Measurements from ENCODE around the gene ARID3A.

The ARID3A gene

GRCh38 chr19:1003283-1003682 lies 77.4 kb downstream of the ARID3A start:
- no peak for DNase-seq (ENCODE audit: low read depth in 3 of 3)

GRCh38 chr19:1004204-1004802 lies 78.5 kb downstream of the ARID3A start:
- no peak for DNase-seq (ENCODE audit: low read depth in 3 of 3)

GRCh38 chr19:1004803-1005664 lies 79.2 kb downstream of the ARID3A start:
- no peak for DNase-seq (ENCODE audit: low read depth in 3 of 3)

GRCh38 chr19:1006711-1007398 lies 81.0 kb downstream of the ARID3A start:
- DNase-seq (ENCODE audit: low read depth in 3 of 3) = no peak

- no peak for DNase-seq (ENCODE audit: low read depth in 3 of 3)
Observed at GRCh38 chr19:1007399-1008251, 81.8 kb downstream of the ARID3A start.

- DNase-seq (ENCODE audit: low read depth in 3 of 3) = no peak
Observed at GRCh38 chr19:1008268-1009040, 82.6 kb downstream of the ARID3A start.

- no peak for DNase-seq (ENCODE audit: low read depth in 3 of 3)
Observed at GRCh38 chr19:1009041-1009980, 83.5 kb downstream of the ARID3A start.

- DNase-seq (ENCODE audit: low read depth in 3 of 3) = no peak
Observed at GRCh38 chr19:1009981-1010538, 84.2 kb downstream of the ARID3A start.

GRCh38 chr19:1010586-1011510 lies 85.0 kb downstream of the ARID3A start:
- no peak for DNase-seq (ENCODE audit: low read depth in 3 of 3)

- DNase-seq (ENCODE audit: low read depth in 3 of 3) = no peak
Observed at GRCh38 chr19:1011831-1012333, 86.0 kb downstream of the ARID3A start.

- no peak for DNase-seq (ENCODE audit: low read depth in 3 of 3)
Observed at GRCh38 chr19:1012334-1012733, 86.5 kb downstream of the ARID3A start.

GRCh38 chr19:1013218-1013617 lies 87.4 kb downstream of the ARID3A start:
- DNase-seq (ENCODE audit: low read depth in 3 of 3) = no peak

GRCh38 chr19:1014161-1015060 lies 88.6 kb downstream of the ARID3A start:
- DNase-seq (ENCODE audit: low read depth in 3 of 3) = no peak

- no peak for DNase-seq (ENCODE audit: low read depth in 3 of 3)
Observed at GRCh38 chr19:1015061-1015781, 89.4 kb downstream of the ARID3A start.

- DNase-seq (ENCODE audit: low read depth in 3 of 3) = no peak
Observed at GRCh38 chr19:1015782-1016646, 90.2 kb downstream of the ARID3A start.

All from stimulated activated CD4-positive, alpha-beta T cell treated with anti-CD3 and anti-CD28 coated beads, TNF-alpha, amount 100 ng/mL, for 48 hours (primary cell).